Suppressor macrophage treated with lipopolysaccharide for 1 hour (primary cell): Measurements from ENCODE around the gene HAUS1.
"Not testable (repeated sequence)": the region's sequence is repeated elsewhere in the genome, so short reads cannot be mapped to it uniquely, and the experiment has no call there.

Source experiments
- DNase-seq, 3 donors: peaks; one replicate each; pipeline ENCODE4 v3.0.0-alpha.2; 2020 to 2022

HAUS1 gene

GRCh38 chr18:46160050-46160798 is 56.0 kb downstream of the HAUS1 start:
- no peak for DNase-seq

DNA sequence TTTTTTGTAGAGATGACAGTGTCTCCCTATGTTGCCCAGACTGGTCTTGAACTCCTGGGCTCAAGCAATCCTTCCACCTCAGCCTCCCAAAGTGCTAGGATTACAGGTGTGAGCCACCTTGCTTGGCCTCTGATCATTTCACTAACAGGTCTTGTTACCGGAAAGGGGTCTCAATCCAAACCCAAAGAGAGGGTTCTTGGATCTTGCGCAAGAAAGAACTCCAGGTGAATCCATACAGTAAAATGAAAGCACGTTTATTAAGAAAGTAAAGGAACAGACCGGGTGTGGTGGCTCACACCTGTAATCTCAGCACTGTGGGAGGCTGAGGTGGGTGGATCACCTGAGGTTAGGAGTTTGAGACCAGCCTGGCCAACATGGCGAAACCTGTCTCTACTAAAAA is 56.7 kb downstream of the HAUS1 start:
- DNase-seq: not testable (repeated sequence)

- DNase-seq: no peak
Observed at GRCh38 chr18:46161703-46162396, 57.7 kb downstream of the HAUS1 start.

- no peak for DNase-seq
Observed at GRCh38 chr18:46163091-46163490, 58.9 kb downstream of the HAUS1 start.

DNA sequence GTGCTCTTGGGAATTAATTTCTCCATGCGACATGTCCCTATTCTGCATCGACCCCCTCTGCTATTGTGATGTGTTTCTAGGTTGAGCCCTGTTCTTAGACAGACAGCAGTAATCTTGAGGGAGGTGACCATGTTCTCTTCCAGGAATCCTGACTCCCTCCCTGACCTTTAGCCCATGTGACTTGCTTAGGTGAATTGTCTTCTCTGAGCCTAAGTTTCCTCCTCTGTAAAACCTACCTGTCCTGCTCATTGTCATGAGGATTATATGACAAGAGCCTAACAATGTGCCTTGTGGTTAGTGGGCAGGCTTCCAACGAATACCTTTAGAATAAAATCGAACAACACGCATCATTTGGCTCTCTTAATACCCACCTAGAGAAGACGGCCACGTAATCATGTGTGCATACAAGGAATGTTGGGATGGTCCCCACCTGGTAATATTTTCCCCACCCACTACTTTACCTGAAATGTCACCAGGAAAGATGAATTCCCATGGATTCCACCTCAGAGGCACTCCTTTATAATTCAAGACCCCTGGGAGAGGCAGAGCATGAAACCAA is 59.8 kb downstream of the HAUS1 start:
- DNase-seq: no peak

GRCh38 chr18:46164502-46164901 is 60.3 kb downstream of the HAUS1 start:
- not testable (repeated sequence) for DNase-seq

GRCh38 chr18:46164920-46165319 is 60.7 kb downstream of the HAUS1 start:
- DNase-seq: no peak

DNA sequence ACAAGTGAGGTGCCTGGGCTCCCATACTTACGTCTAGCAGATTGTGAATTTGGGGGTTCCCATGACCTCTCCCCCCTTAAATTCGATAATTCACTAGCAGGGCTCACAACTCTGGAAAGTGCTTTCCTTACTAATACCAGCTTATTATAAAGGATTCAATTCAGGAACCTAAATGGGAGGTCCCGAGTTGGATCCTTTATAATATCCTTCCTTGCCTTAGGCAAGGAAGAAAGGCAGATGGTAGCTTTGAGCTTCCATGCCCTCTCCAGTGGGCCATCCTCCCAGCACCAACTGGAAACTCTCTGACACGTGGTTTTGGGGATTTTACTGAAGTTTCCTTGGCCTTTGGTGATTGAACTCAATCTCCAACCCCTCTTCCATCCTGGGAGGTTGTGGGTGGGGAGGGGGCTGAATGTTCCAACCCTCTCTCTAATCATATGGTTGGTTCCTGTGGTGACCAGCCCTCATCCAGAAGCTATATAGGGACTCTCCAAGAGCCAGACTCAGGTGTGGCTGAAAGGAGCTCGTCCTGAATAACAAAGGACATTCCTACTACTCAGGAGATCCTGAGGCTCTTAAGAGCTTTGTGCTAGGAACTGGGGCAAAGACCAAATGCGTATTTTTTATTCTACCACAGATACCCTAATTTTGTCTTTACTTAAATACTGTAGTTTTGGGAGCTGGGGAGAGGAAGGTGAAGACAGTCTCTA is 62.2 kb downstream of the HAUS1 start:
- DNase-seq: no peak

DNA sequence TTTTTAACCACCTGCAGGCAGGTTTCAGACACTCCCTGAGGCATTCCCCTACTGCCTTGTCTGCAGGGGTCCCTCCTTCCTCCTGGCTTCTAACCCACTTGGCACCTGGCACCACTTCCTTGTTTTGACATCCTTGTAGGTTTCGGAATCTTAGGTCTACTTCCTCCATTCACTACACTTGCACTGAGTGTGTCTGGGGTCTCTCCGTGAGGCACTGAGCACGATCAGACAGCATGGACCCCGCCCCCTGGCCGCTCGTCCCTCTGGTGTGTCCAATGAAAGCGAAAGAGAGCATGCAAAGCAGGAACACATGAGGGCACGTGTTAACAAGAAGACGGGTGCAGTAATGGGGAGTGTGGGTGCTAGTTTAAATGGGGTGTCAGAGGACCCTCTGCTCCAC is 63.8 kb downstream of the HAUS1 start:
- DNase-seq: peak; percentile 27 to 53 (median 53)

DNA sequence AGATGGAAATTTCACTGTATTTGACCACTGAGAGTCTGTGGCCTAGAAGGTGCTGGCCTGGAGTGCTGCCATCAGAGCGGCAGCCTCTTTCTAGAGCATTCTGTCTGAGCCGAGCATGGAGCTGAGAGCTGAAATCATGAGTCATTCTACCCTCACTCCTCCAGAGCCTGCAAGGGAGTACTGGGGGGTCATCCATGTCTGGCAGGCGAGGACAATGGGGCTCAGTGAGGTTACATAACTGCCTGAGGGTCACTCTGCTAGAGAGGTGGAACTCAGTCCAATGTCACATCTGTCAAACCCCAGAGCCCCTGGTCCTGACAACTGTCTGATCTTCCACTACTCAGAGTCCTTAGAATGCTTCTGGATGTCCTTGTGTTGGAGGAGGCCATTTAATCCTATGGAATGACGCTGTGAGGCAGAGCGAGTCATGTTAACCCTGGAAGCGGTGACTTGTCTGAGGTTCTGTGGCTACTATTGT is 65.3 kb downstream of the HAUS1 start:
- DNase-seq: no peak

GRCh38 chr18:46171331-46171730 is 67.1 kb downstream of the HAUS1 start:
- no peak for DNase-seq

DNA sequence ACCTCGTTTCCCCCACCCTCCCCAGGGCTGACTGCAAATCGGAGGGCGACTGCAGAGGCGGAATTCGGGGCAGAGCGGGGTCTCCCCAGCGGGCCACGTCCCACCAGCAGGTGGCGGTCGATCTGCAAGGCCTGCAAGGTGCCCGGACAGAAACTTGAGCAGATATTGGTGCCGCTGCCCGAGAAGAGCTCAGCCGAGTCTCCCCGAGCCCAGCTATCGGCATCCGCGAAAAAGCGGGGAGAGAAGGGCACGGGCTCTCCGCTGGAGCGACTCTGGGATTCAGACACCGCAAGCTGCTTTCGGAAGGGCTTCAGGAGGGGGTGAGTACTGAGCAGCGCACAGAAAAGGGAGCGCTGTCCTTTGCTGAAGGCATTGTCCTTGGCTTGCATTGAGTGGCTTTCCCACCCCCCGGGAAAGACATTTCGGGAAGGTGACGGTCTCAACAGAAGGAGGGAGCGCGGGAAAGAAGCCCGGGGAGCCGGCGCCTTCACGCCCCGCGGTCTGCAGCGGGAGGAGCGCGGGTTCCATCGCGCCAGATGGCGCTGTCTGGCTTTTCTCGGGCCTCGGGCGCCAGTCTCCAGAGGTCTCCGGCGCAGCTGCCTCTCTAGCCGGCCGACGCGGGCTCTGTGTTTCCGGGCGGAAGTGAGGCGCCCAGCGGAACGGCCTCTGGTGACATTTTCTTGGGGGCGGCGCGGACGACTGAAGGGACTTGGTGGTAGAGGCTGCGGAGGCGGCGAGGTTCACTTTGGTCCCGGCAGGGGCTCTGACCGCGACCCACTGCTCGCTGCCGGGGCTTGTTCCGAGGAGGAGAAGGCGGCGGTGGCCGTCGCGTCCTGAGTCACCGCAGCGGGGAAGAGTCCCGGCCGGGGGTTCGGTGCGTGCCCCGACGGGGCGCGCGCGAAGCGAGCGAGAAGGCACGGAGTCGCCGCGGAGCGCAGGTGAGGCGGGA is 69.5 kb downstream of the HAUS1 start:
- peak; percentile 98 to 99 (median 98) for DNase-seq

GRCh38 chr18:46174342-46175041 is 70.3 kb downstream of the HAUS1 start:
- DNase-seq: peak; percentile 59 to 70 (median 61)

- peak; percentile 21 to 74 (median 61) for DNase-seq
Observed at GRCh38 chr18:46176001-46176400, 71.8 kb downstream of the HAUS1 start.
